ENCODE measurements around the gene BCAS3. TPM values are rescaled to one million over a fixed set of nuclear protein-coding genes. Genes with fewer than 3 reads are reported as not detected.

Gene BCAS3
- polyA plus RNA-seq, 3 donors, result 10.3 to 19.1 (median 14.7) TPM

DNA sequence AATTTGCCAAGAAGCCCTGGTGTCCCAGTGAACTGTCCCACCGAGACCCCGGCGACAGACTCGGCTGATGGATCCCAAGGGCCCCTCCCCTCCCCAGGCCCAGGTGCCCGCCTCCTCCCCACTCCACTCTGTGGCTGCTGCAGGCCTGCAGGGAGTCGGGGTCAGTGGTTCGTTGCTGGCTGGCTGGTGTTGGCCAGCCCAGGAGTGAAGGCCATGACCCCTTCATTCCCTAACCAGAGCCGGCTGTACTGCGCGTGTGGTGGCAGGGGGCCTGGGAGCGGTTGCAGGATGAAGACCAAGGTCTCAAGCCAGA, 712.8 kb downstream of the BCAS3 start:
- Histone ChIP-seq H3K79me2 (ENCODE audit: insufficient read depth, low read length) (no peaks in the 10 kb centered on the region), H3K27me3 (ENCODE audit: control insufficient read depth in 2 of 2, insufficient read depth in 2 of 2, low read length in 2 of 2) (peaks cover 6 to 17% of the 10 kb centered on the region in 2 donors), H2AFZ (ENCODE audit: insufficient read depth, low read depth, low read length, poor library complexity, severe bottlenecking) (no peak overlapping the region), H3K4me2 (replicated peaks; ENCODE audit: extremely low read depth, low read length, poor library complexity, severe bottlenecking) (no peak overlapping the region), H3K36me3 (replicated peaks in 1 of 2; ENCODE audit: control insufficient read depth in 1 of 2, insufficient read depth in 2 of 2, low read length in 2 of 2) (no peaks in the 10 kb centered on the region), H3K4me1 (ENCODE audit: control insufficient read depth in 1 of 2, insufficient read depth in 2 of 2, low read length in 2 of 2) (no peaks in the 10 kb centered on the region), H3K27ac (ENCODE audit: low read depth in 1 of 2, low read length in 2 of 2) (no peak overlapping the region), H3K4me3 (replicated peaks in 1 of 3; ENCODE audit: low read depth in 2 of 3, low read length in 3 of 3) (no peak overlapping the region), H3K9me3 (replicated peaks in 1 of 2; ENCODE audit: control insufficient read depth in 1 of 2, insufficient read depth in 1 of 2, low read length in 2 of 2) (peaks cover 0 to 3% of the 10 kb centered on the region in 2 donors), H3K9ac (ENCODE audit: insufficient read depth, low read length, poor library complexity, severe bottlenecking) (no peak overlapping the region), H4K20me1 (ENCODE audit: insufficient read depth, low read length) (no peaks in the 10 kb centered on the region)
- Mint-ChIP-seq H3K27ac (peak overlapping the region in 1 of 7 donors; percentile 54), H3K36me3 (peaks cover 0 to 7% of the 10 kb centered on the region in 2 donors), H3K4me3 (peak overlapping the region in 1 of 2 donors; percentile 35), H3K9me3 (peaks cover 0 to 6% (median 0%) of the 10 kb centered on the region in 7 donors), H3K4me1 (peaks cover 3% of the 10 kb centered on the region), H3K27me3 (ENCODE audit: low read depth in 3 of 3) (peaks cover 26 to 51% (median 29%) of the 10 kb centered on the region in 3 donors)
- no peak for DNase-seq
- 92% methylated on average over 10 of the region's 11 CpGs for WGBS (ENCODE audit: insufficient coverage)
- intact Hi-C loops (cut with micrococcal nuclease), result loop anchor here (5.0 to 10.0 kb wide), 4 partner anchors 386 to 668 kb away; no protein-coding TSS in a partner anchor
- no peak for TF ChIP-seq CTCF (IDR thresholded peaks at IDR 0.05)

- no peaks in the 10 kb centered on the region for H3K36me3 ChIP-seq (replicated peaks in 1 of 2; ENCODE audit: control insufficient read depth in 1 of 2, insufficient read depth in 2 of 2, low read length in 2 of 2)
- H3K27me3 Mint-ChIP-seq (ENCODE audit: low read depth in 3 of 3), result peaks cover 35 to 64% (median 39%) of the 10 kb centered on the region in 3 donors
- peaks cover 0 to 3% of the 10 kb centered on the region in 2 donors for H3K9me3 ChIP-seq (replicated peaks in 1 of 2; ENCODE audit: control insufficient read depth in 1 of 2, insufficient read depth in 1 of 2, low read length in 2 of 2)
- DNase-seq, result no peak
- no peaks in the 10 kb centered on the region for H3K79me2 ChIP-seq (ENCODE audit: insufficient read depth, low read length)
- no peak overlapping the region for H2AFZ ChIP-seq (ENCODE audit: insufficient read depth, low read depth, low read length, poor library complexity, severe bottlenecking)
- no peak overlapping the region for H3K9ac ChIP-seq (ENCODE audit: insufficient read depth, low read length, poor library complexity, severe bottlenecking)
- H3K36me3 Mint-ChIP-seq, result peaks cover 0 to 10% of the 10 kb centered on the region in 2 donors
- peaks cover 11 to 31% of the 10 kb centered on the region in 2 donors for H3K27me3 ChIP-seq (ENCODE audit: control insufficient read depth in 2 of 2, insufficient read depth in 2 of 2, low read length in 2 of 2)
- no peaks in the 10 kb centered on the region for H4K20me1 ChIP-seq (ENCODE audit: insufficient read depth, low read length)
- peaks cover 0 to 3% of the 10 kb centered on the region in 2 donors for H3K4me1 ChIP-seq (ENCODE audit: control insufficient read depth in 1 of 2, insufficient read depth in 2 of 2, low read length in 2 of 2)
- no peak overlapping the region for H3K4me3 Mint-ChIP-seq
- peaks cover 5% of the 10 kb centered on the region for H3K4me1 Mint-ChIP-seq
- WGBS (ENCODE audit: insufficient coverage), result 99% methylated on average over 10 of the region's 19 CpGs
- no peak overlapping the region for H3K4me3 ChIP-seq (replicated peaks in 1 of 3; ENCODE audit: low read depth in 2 of 3, low read length in 3 of 3)
- no peak overlapping the region for H3K27ac ChIP-seq (ENCODE audit: low read depth in 1 of 2, low read length in 2 of 2)
- H3K9me3 Mint-ChIP-seq, result peaks cover 0 to 11% (median 2%) of the 10 kb centered on the region in 7 donors
- no peak for TF ChIP-seq CTCF (IDR thresholded peaks at IDR 0.05)
- intact Hi-C loops (cut with micrococcal nuclease), result loop anchor here (5.0 to 10.0 kb wide), 4 partner anchors 387 to 669 kb away; no protein-coding TSS in a partner anchor
- no peak overlapping the region for H3K4me2 ChIP-seq (replicated peaks; ENCODE audit: extremely low read depth, low read length, poor library complexity, severe bottlenecking)
- H3K27ac Mint-ChIP-seq, result no peak overlapping the region
Measured at GRCh38 chr17:61391595-61392291, 714.1 kb downstream of the BCAS3 start.

All from CD14-positive monocyte (primary cell).